ENCODE results near the gene DUOXA2. TPM values are rescaled to one million over a fixed set of nuclear protein-coding genes. Genes with fewer than 3 reads are reported as not detected.

DUOXA2 gene
- total RNA-seq, 1 experiment from 2014 or later, result not detected

GRCh38 chr15:45126535-45127158 lies 12.5 kb downstream of the DUOXA2 start:
- Histone ChIP-seq H3K9me2 (replicated peaks; ENCODE audit: low read length) (no peaks in the 10 kb centered on the region), H3K27ac (ENCODE audit: low read length) (no peak overlapping the region), H3K9ac (ENCODE audit: low read length) (no peak overlapping the region), H3K9me3 (ENCODE audit: low read length) (no peaks in the 10 kb centered on the region), H3K27me3 (ENCODE audit: low read length) (no peaks in the 10 kb centered on the region), H3K36me3 (ENCODE audit: low read depth, low read length) (no peaks in the 10 kb centered on the region), H2AFZ (ENCODE audit: low read length) (no peak overlapping the region), H3K4me1 (ENCODE audit: insufficient read depth, low read length) (peaks cover 15% of the 10 kb centered on the region), H3K4me3 (ENCODE audit: low read length) (no peak overlapping the region), H3K79me2 (ENCODE audit: low read length) (no peaks in the 10 kb centered on the region), H3K4me2 (ENCODE audit: low read length) (no peak overlapping the region), H3F3A (ENCODE audit: low read length, unreplicated experiment) (no peaks in the 10 kb centered on the region), H4K20me1 (ENCODE audit: low read length) (no peaks in the 10 kb centered on the region)
- POLR2A ChIA-PET (ENCODE audit: unreplicated experiment), result no interaction called here
- no TSS peak for BruUV-seq (replicated peaks)
- TF ChIP-seq CTCF (conservative IDR thresholded peaks at IDR 0.05; ENCODE audit: low read depth, low read length) (peak; percentile 96), EZH2phosphoT487 (IDR thresholded peaks at IDR 0.05; ENCODE audit: borderline replicate concordance, low read length) (no peak), EZH2 (IDR thresholded peaks at IDR 0.05; ENCODE audit: low read length, unreplicated experiment) (no peak)
- intact Hi-C loops (cut with micrococcal nuclease), result loop anchor here (2.0 to 10.0 kb wide), 4 partner anchors 36 to 162 kb away; no protein-coding TSS in a partner anchor
- peak; percentile 76 for DNase-seq
- CTCF ChIA-PET, result interaction anchor here (0.6 to 1.7 kb wide), 9 partner anchors 9 to 150 kb away, joined by 3 to 27 read pairs (median 7); no protein-coding TSS in a partner anchor
- ATAC-seq, result peak; percentile 60

- Histone ChIP-seq H3K9me3 (ENCODE audit: low read length) (no peaks in the 10 kb centered on the region), H3K4me2 (ENCODE audit: low read length) (no peak overlapping the region), H3K27ac (ENCODE audit: low read length) (no peak overlapping the region), H3K27me3 (ENCODE audit: low read length) (no peaks in the 10 kb centered on the region), H3K9me2 (replicated peaks; ENCODE audit: low read length) (no peaks in the 10 kb centered on the region), H2AFZ (ENCODE audit: low read length) (no peak overlapping the region), H3K9ac (ENCODE audit: low read length) (no peak overlapping the region), H3K79me2 (ENCODE audit: low read length) (no peaks in the 10 kb centered on the region), H3F3A (ENCODE audit: low read length, unreplicated experiment) (no peaks in the 10 kb centered on the region), H4K20me1 (ENCODE audit: low read length) (no peaks in the 10 kb centered on the region), H3K4me3 (ENCODE audit: low read length) (no peak overlapping the region), H3K4me1 (ENCODE audit: insufficient read depth, low read length) (no peaks in the 10 kb centered on the region; the same call in 1 of the 2 replicates), H3K36me3 (ENCODE audit: low read depth, low read length) (no peaks in the 10 kb centered on the region)
- DNase-seq (no peak), ATAC-seq (no peak)
- BruUV-seq (replicated peaks), result no TSS peak
- intact Hi-C loops (cut with micrococcal nuclease), result loop anchor here (10.0 kb wide), 2 partner anchors 76 to 164 kb away; no protein-coding TSS in a partner anchor
- POLR2A ChIA-PET (ENCODE audit: unreplicated experiment), result no interaction called here
- no peak for TF ChIP-seq EZH2phosphoT487 (IDR thresholded peaks at IDR 0.05; ENCODE audit: borderline replicate concordance, low read length)
- no peak for TF ChIP-seq CTCF (conservative IDR thresholded peaks at IDR 0.05; ENCODE audit: low read depth, low read length)
- TF ChIP-seq EZH2 (IDR thresholded peaks at IDR 0.05; ENCODE audit: low read length, unreplicated experiment), result no peak
- CTCF ChIA-PET, result no interaction called here
Observed at GRCh38 chr15:45128971-45129639, 15.0 kb downstream of the DUOXA2 start.

Measured in PC-3 (cell line).